Measurements from ENCODE around the gene CCDC28B.

The CCDC28B gene

DNA sequence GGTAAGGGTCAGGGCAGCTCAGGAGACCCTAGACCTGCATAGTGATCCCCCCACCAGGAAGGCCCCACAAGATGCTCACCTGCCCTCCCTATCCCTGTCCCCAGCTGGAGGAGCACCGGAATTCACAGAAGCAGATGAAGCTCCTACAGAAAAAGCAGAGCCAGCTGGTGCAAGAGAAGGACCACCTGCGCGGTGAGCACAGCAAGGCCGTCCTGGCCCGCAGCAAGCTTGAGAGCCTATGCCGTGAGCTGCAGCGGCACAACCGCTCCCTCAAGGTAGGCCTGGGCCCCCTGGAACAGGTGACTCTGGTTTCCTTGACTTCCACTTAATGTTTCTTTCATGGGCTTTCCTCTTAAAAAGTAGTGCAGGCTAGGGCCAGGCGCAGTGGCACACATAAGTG lies 12.5 kb upstream of the CCDC28B start:
- Histone ChIP-seq H3K27ac (peak overlapping the region in 1 of 21 experiments; percentile 28), H3K4me3 (no peak overlapping the region)

DNA sequence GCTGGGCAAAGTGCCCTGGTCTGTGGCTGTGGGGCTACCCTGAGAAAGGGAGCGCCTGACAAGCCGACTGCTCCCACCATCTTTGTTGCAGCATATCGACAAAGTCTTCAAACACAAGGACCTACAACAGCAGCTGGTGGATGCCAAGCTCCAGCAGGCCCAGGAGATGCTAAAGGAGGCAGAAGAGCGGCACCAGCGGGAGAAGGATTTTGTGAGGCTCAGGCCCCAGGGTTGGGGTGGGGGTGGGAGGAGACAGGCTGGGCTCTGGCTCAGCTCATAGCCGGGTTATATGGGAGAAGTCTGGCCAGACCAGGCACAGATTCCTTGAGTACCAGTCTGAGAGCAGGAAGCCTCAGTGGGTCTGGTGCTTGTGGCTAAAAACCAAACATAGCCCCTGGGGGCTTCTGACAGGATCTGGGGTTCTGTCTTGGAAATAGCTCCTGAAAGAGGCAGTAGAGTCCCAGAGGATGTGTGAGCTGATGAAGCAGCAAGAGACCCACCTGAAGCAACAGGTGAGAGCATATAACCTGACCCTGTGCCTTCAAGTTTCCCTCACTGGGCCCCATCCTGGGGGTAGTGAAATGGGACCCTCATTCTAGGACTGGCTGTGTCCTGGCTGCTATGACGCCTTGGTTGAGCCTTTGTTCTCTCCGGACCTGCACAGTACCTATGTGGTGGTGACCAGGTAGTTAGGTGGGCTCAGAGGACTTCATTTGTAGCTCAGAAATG lies 8.0 kb upstream of the CCDC28B start:
- H3K27ac ChIP-seq: no peak overlapping the region
- no peak overlapping the region for H3K4me3 ChIP-seq

DNA sequence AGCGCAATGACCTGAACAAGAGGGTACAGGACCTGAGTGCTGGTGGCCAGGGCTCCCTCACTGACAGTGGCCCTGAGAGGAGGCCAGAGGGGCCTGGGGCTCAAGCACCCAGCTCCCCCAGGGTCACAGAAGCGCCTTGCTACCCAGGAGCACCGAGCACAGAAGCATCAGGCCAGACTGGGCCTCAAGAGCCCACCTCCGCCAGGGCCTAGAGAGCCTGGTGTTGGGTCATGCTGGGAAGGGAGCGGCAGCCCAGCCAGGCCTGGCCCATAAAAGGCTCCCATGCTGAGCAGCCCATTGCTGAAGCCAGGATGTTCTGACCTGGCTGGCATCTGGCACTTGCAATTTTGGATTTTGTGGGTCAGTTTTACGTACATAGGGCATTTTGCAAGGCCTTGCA lies 5.4 kb upstream of the CCDC28B start:
- Histone ChIP-seq H3K27ac (no peak overlapping the region), H3K4me3 (no peak overlapping the region)

DNA sequence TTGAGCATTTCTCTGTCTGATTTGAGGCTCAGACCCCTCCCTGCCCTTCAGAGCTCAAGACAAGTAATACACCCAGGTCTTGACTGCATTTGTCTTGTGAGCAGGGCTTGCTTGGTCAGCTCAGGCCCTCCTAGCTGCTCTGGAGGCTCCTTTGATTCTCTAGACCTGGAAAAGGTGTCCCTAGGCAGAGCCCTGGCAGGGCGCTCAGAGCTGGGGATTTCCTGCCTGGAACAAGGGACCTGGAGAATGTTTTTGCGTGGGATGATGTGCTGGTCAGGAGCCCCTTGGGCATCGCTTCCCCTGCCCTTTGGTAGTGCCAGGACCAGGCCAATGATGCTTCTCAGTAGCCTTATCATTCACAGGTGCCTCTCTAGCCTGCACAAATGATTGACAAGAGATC lies 4.9 kb upstream of the CCDC28B start:
- Histone ChIP-seq H3K27ac (no peak overlapping the region), H3K4me3 (no peak overlapping the region)

DNA sequence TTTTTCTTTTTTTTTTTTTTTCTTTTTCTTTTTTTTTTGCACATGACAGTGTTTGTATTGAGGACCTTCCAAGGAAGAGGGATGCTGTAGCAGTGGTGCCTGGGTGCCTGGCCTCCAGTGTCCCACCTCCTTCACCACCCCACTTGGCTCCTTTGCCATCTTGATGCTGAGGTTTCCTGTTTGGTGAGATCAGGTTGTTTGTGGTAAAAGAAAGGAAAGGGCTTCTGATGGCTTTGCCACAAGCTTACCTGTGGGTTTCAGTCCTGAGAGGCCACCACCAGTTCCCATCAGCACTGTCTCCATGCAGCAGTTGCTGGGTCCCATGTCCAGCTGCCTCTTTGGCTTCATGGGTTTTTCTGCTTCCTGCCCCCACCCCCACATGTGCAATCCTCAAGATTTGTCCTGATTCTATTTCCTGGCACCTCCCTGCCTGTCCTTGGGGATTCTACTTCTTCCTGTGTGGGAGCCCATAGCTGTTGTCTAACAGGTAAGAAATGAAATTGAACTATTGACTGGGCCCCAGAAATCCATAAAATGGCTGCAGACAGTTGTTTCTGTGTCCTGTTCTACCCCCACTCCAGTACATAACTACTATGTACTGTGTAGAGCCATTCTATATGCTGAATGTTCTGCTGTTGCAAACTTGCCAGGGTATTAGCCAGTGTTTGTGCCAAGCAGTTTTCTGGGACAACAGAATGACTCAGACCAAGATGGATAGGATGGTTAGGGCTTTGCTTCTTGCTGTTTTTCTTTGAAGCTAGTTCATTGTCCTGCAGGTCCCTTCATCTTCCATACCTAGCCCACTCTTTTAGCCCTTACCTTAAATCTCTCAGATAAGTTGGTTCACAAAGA lies 4.2 kb upstream of the CCDC28B start:
- peak overlapping the region in 1 of 21 experiments; percentile 17 for H3K27ac ChIP-seq
- H3K4me3 ChIP-seq: no peak overlapping the region

DNA sequence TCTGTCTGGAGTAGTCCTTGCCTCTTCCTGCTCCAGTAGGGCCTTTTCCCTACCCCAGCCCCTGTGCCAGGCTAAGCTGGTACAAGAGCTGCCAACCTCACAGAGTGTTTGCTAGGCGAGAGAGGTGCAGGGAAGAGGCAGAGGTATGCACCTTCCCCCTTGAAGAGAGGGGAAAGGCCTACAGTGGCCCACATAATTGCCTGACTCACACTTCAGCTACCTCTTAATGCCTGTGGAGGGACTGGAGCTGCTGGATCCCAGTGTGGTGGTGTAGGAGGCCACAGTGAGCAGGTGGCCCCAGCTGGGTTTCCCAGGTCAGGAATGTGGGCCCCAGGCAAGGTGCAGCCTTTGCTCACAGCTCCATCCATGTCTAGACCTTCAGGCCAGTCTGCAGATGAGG lies 3.3 kb upstream of the CCDC28B start:
- H3K27ac ChIP-seq: peak overlapping the region in 1 of 21 experiments; percentile 13
- no peak overlapping the region for H3K4me3 ChIP-seq

DNA sequence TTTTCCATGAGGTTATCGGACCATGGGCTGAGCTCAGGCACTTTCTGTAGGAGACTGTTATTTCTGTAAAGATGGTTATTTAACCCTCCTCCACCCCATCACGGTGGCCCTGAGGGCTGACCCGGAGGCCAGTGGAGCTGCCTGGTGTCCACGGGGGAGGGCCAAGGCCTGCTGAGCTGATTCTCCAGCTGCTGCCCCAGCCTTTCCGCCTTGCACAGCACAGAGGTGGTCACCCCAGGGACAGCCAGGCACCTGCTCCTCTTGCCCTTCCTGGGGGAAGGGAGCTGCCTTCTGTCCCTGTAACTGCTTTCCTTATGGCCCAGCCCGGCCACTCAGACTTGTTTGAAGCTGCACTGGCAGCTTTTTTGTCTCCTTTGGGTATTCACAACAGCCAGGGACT lies 2.6 kb upstream of the CCDC28B start:
- H3K27ac ChIP-seq: no peak overlapping the region

DNA sequence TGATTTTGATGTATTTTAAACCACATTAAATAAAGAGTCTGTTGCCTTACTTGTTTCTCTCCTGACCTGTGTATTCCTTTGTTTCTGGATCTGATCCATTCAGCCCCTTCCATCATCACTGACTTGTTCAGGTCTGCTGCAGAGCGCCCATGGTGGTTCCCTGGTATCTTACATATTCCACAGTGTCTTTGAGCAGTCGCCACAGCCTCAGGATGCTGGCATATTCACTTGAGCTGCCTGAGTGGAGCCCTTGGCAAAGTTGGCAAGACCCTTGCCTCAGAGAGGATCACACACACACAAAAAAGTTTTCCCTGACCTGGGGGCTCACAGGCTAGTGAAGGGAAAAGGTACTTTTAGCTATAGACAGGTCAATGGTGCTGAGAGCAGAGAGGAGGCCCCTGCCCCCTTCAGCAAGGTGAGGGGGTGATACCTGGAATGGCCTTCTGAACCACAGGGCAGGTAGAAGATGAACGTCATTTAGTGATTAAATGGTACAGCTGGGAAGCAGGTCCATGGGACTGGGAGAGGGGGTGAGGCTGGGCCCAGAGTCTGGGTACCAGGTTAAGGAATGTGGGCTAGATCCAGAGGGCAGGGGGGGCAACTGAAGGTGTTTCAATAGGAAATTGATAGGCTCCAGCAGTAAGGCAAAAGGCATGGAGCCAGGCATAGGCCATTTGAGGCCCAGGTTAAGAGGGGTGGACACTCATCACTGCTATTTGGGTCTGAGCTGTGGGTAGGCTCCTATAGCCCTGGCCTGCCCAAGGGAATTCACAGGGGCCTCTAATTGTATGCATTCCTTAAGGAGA lies 2.0 kb upstream of the CCDC28B start:
- peak overlapping the region in 1 of 21 experiments; percentile 69 for H3K27ac ChIP-seq

More for the DNA sequence above, 2.6 kb upstream of the CCDC28B start:
- no peak overlapping the region for H3K4me3 ChIP-seq

DNA sequence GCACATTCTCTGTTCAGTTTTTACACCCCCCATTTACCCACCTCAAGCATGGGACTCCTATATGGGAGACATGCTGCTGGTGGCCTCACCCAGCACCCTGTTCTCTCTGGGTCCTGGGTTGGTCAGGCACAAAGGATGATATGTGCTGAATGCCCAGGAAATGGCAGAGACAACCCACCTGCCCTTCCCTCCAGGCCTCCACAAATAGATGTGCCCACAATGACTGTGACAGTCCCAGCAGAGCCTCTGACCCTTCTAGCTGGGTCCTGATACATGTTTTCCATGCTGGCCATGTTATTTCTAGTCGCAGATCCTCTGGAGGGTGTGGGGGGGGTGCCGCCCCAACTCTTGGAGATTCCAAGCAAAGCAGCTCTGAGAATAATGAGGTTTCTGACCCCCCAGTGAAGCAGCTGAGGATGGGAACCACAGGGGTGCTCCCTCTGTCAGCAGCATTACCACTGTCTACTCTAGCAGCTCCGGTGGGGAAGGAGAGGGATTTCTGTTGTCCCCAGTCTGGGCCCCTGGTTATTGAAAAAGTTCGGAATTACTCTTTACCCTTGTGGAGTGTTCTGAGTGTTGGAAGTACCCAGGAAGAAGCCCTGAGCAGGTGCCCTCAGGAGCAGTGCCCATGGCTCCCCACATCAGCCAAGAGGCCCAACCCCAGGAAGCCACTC lies 1.2 kb upstream of the CCDC28B start:
- Histone ChIP-seq H3K4me3 (no peak overlapping the region), H3K27ac (peak overlapping the region in 13 of 21 experiments; percentile 21 to 87 (median 80))

More for the DNA sequence above, 2.0 kb upstream of the CCDC28B start:
- H3K4me3 ChIP-seq: no peak overlapping the region

DNA sequence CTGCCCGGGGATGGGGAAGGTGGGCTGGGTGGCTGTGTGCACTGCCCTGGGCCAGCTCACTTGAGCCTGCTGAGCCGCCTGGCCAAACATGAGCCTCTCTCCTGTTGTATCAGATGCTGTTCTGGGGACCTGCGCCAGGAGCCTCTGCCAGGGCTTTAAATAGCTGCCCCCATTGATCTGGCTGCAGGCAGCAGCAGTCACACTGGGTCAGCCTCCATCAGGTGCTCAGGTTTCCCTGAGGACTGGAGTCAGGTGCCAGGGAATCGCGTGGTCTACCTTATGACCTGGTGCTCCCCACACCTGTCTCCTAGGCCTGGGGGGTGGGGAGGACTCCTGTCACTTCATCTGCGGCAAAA lies 700 bp upstream of the CCDC28B start:
- Histone ChIP-seq H3K4me3 (peak overlapping the region in 1 of 7 experiments; percentile 47), H3K27ac (peak overlapping the region in 18 of 21 experiments; percentile 21 to 87 (median 76))

DNA sequence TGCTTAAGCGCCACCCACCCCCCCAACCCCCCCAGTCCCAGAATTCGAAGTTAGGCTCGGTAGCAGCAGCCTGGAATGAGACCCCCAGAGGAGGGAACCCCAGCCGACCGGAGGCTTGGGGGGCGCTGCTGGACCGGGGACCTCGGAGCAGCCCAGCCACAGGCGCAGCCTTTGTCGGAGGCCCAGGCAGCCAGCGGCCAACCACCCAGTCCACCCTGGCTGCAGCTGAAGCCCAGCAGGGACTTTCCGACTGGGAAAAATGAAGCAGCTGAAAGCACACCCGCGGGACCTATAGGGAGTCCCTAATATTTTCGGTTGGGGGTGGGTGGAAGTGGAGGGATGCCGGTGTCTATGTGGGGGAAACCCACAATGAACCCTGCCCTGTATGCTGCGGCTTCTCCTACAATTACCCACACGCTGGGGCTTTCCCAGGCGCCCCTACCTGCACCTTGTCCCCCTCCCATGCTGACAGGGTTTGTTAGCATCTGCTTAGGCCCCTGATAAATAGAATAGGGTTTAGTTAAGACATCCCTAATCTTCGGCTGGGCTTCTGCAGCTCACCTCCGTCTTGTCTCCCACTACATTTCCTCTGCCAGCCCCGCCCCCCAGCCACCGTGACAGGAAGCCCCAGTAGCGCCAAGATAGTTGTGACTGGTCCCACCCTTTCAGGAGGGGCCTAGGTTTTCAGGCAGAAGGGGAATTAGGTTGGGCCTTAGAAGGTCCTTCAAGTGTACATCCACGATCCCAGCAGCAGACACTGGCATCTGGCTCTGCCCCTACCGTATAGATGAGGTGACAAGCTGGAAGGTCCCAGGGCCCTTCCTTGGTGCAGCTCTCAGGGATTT lies 838 bp downstream of the CCDC28B start:
- H3K27ac ChIP-seq: peak overlapping the region in 20 of 21 experiments; percentile 25 to 87 (median 74)
- H3K4me3 ChIP-seq: peak overlapping the region; percentile 28 to 57 (median 47)

DNA sequence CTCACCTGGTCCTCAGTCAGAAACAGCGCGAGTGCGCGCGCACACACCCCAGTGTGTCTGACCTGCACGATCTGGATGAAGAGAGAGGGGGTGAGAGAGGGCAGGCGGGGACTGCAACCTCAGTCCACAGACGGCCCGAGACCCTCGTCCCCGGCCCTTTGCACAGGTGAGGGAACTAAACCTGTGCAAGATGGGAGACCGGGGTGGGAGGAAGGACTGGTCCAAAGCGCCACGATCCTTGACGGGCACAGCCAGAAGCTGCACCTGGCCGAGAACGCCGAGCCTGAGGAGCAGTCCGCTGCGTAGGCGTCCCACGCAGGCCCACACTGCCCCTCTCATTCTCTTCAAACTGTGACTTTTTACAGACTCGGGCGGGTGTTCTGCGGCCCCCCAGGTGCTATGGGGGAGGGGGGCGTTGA lies 4.6 kb downstream of the CCDC28B start:
- H3K4me3 ChIP-seq: peak overlapping the region; percentile 43 to 73 (median 57)
- H3K27ac ChIP-seq: peak overlapping the region in 16 of 21 experiments; percentile 50 to 89 (median 81)

DNA sequence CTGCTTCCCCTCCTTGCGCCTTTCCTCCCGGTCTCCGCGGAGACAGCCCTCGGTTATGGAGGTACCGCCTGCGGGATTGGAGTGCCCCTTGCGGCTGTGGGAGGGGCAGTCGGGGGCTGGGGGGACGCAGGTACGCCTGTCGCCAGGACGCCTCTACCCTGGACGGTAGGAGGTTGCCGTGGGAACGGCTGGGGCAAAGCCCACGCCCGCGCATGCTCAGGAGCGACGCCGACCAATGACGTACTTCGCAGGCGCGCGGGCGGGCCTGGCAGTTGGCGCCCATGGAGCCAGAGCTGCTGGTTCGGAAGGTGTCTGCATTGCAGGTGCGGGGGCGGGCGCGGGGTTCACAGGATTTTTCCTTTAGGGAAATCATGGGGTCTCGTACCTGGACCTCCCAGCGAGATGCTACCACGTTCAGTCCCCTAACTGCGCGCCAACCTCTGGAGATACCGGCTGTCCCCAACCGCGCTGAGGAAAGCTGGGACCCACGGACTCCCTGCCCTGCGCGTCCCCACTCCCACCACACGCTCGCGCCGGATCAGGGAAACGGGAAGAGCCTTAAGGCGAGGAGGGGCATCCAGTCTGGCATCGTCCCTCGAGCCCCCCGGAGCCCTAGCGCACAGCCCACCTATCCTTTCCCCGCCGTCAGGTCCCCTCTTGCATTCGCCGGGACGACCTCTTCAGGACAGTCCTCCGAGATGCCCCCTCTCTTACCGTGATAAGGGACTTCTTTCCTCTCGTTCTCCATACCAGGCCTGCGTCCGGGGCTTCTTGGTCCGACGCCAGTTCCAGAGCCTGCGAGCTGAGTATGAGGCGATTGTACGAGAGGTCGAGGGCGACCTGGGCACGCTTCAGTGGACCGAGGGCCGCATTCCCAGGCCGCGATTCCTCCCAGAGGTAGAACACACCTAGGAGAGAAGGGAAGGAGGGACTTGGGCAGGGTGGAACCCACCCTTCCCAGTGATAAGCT lies 5.3 kb downstream of the CCDC28B start, which contains the start of gene IQCC:
TSS of gene IQCC (plus strand) at position 271 of the 970 bp plus-strand sequence. CDS start at position 282, 11 bp downstream.
- peak within 1 kb of the TSS in 19 of 21 experiments; percentile 24 to 89 (median 77) for H3K27ac ChIP-seq
- H3K4me3 ChIP-seq: peak within 1 kb of the TSS; percentile 43 to 73 (median 57)

DNA sequence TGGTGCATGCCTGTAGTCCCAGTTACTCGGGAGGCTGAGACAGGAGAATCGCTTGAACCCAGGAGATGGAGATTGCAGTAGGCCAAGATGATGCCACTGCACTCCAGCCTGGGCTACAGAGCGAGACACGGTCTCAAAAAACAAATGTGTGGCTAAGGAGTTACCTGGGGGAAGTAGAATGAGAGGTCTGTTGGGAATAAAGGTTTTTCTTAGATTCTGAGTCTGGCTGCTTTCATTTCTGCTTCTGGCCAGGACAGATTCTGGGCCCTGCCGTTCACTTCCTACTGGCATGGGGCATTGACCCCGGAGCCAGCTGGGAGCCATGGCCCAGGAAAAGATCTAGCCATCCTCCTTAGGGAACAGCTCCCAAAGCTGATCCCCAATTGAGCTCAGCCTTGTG lies 8.1 kb downstream of the CCDC28B start:
- peak overlapping the region in 1 of 21 experiments; percentile 29 for H3K27ac ChIP-seq
- H3K4me3 ChIP-seq: no peak overlapping the region

DNA sequence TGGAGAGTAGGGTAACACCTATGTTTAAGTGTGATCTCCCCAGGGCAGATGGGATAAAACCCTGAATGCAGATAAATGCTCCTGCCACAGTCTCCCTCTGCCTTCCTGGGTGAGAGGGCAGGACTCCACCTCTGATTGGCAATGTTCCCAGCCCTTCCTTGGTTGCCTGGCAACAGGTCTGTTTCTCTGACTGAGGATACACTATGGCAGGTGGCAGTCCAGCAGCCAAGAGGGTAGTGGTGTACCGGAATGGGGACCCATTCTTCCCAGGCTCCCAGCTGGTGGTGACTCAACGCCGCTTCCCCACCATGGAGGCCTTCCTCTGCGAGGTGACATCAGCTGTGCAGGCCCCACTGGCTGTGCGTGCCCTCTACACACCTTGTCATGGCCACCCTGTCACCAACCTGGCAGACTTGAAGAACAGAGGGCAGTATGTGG lies 8.5 kb downstream of the CCDC28B start, which contains the start of gene DCDC2B:
TSS of gene DCDC2B (plus strand) at position 199 of the 438 bp plus-strand sequence. CDS start at position 204, 5 bp downstream.
- peak within 1 kb of the TSS in 1 of 21 experiments; percentile 29 for H3K27ac ChIP-seq
- no peak within 1 kb of the TSS for H3K4me3 ChIP-seq

DNA sequence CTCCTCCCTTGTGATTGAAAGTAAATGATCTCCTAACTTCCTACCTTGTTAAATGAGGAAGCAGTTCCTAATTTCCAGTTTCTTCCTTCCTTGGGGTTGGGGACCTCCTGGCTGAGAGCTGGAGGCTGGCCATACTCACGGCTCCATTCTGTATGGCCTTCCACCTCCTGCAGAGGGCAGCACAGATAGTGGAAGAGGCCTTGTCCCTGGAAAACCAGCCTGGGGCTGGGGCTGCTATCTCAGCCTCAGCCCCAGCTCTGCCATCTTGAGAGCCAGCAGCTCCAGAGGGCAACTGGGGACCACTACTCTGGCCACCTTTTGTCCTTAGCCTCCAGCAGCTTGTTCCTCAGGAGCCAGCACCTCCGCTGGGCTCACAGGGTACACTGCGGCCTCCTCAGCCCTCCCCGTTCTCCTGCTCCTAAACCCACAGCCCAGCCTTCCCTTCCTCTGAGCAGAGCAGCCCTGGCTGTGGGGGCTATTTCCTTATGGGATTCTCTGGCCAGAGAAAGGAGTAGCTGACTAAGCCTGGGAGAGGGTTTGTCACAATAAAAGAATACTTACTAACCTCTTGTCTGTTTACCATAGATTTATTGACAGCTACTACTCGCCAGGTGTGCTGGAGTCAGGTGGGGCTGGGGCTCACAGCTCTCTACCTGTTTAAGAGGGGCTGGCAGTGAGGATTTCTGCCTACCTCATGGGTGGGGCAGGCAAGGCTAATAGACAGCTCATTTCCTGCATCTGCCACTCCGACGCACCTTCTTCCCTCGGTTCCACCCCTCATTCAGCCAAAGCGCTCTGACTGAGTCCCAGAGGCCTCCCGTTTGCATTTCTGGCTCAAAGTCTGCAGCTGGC lies 15.5 kb downstream of the CCDC28B start:
- H3K27ac ChIP-seq: peak overlapping the region in 11 of 21 experiments; percentile 10 to 61 (median 43)

More for the DNA sequence above, 15.5 kb downstream of the CCDC28B start:
- no peak overlapping the region for H3K4me3 ChIP-seq
